Calu3 (cell line): ENCODE measurements around the gene ASAH2. TPM values are rescaled to one million over a fixed set of nuclear protein-coding genes. Genes with fewer than 3 reads are reported as not detected.

Experiments
- BruUV-seq: library from RNA; stranded (reverse); fragments of 400-500 nt; replicated peaks from 2 replicates; lab custom pipeline; 2021; lab: Mats Ljungman, UMichigan
- CTCF ChIA-PET: fragments of 300-600 bp; sonication (Branson Sonifier 250); formaldehyde crosslinking; loops from one replicate; lab custom pipeline; 2022; ENCODE audit warnings: antibody characterized with exemption; lab: Charles Lee
- DNase-seq: peaks from one replicate; pipeline ENCODE4 v3.0.0; 2022
- H3K27ac Mint-ChIP-seq: one replicate; pipeline ENCODE4 v1.8.0; 2022; ENCODE audit warnings: mixed read lengths; ENCODE audit not compliant: unreplicated experiment
- H3K27me3 Mint-ChIP-seq: one replicate; pipeline ENCODE4 v1.8.0; 2022; ENCODE audit warnings: mixed read lengths; ENCODE audit not compliant: unreplicated experiment
- H3K36me3 Mint-ChIP-seq: one replicate; pipeline ENCODE4 v1.8.0; 2022; ENCODE audit warnings: mild to moderate bottlenecking, moderate library complexity, mixed read lengths; ENCODE audit not compliant: insufficient read depth, unreplicated experiment
- H3K4me1 Mint-ChIP-seq: one replicate; pipeline ENCODE4 v1.8.0; 2022; ENCODE audit warnings: mild to moderate bottlenecking, low read depth, mixed read lengths; ENCODE audit not compliant: unreplicated experiment
- H3K4me3 Mint-ChIP-seq: one replicate; pipeline ENCODE4 v1.8.0; 2022; ENCODE audit warnings: mild to moderate bottlenecking, low read depth, moderate library complexity, mixed read lengths; ENCODE audit not compliant: unreplicated experiment
- H3K9me3 Mint-ChIP-seq: one replicate; pipeline ENCODE4 v1.8.0; 2022; ENCODE audit warnings: low read depth, mixed read lengths; ENCODE audit not compliant: unreplicated experiment
- CTCF ChIP-seq: fragments of 200-600 bp; IDR thresholded peaks from one replicate; pipeline ENCODE4 v1.8.0; 2022; ENCODE audit warnings: antibody characterized with exemption; ENCODE audit not compliant: unreplicated experiment
- intact Hi-C: fragments of 100-400 bp; cut with micrococcal nuclease; formaldehyde crosslinking; loops from one replicate; pipeline ENCODE4 v1.10.0; 2022; ENCODE audit not compliant: unreplicated experiment
- total RNA-seq: library from RNA; stranded (reverse); gene quantifications from 2 replicates; pipeline ENCODE4 v1.2.3, GENCODE V29; 2022

Gene ASAH2
- total RNA-seq, 1 experiment from 2014 or later: 3.9 TPM

GRCh38 chr10:50260791-50261281 is 9.5 kb upstream of the ASAH2 start:
- peaks cover 76% of the 10 kb centered on the region for H3K27me3 Mint-ChIP-seq
- H3K27ac Mint-ChIP-seq: no peak overlapping the region
- no peak for DNase-seq
- CTCF ChIA-PET: no interaction called here
- intact Hi-C loops: no loop called here
- no peaks in the 10 kb centered on the region for H3K36me3 Mint-ChIP-seq
- no peaks in the 10 kb centered on the region for H3K4me1 Mint-ChIP-seq
- no peak overlapping the region for H3K4me3 Mint-ChIP-seq
- BruUV-seq: no TSS peak
- H3K9me3 Mint-ChIP-seq: no peaks in the 10 kb centered on the region
- TF ChIP-seq CTCF: no peak

DNA sequence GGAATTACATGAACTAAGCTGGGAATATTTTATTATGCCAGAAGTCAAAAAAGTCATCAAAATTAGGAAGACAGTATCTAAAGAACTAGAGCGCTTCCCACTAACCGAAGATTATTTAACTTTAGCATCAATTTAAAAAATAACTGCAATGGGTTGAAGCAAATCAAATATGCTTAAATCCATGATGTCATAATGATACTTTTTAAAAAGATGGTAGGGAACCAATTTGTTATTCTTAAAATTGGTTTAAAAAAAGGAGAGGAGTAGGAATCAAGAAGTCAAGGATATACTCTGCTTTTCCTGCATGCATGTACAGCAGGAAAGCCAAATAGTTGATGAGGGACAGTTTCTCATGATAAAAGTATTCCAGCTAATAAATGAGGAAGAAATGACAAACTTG is 3.2 kb upstream of the ASAH2 start:
- DNase-seq: no peak
- BruUV-seq: no TSS peak
- Mint-ChIP-seq H3K4me1 (no peaks in the 10 kb centered on the region), H3K27me3 (peaks cover 73% of the 10 kb centered on the region), H3K36me3 (no peaks in the 10 kb centered on the region), H3K9me3 (no peaks in the 10 kb centered on the region), H3K27ac (no peak overlapping the region), H3K4me3 (no peak overlapping the region)
- intact Hi-C loops: no loop called here
- no peak for TF ChIP-seq CTCF
- CTCF ChIA-PET: no interaction called here

- no peaks in the 10 kb centered on the region for H3K36me3 Mint-ChIP-seq
- intact Hi-C loops: no loop called here
- H3K4me3 Mint-ChIP-seq: no peak overlapping the region
- no peaks in the 10 kb centered on the region for H3K4me1 Mint-ChIP-seq
- no peak overlapping the region for H3K27ac Mint-ChIP-seq
- BruUV-seq: no TSS peak
- peaks cover 68% of the 10 kb centered on the region for H3K27me3 Mint-ChIP-seq
- H3K9me3 Mint-ChIP-seq: no peaks in the 10 kb centered on the region
- no peak for DNase-seq
- CTCF ChIA-PET: no interaction called here
- no peak for TF ChIP-seq CTCF
Observed at GRCh38 chr10:50250096-50250854, 1.0 kb downstream of the ASAH2 start.

- BruUV-seq: no TSS peak
- Mint-ChIP-seq H3K9me3 (no peaks in the 10 kb centered on the region), H3K36me3 (no peaks in the 10 kb centered on the region), H3K27ac (no peak overlapping the region), H3K27me3 (peaks cover 67% of the 10 kb centered on the region), H3K4me1 (no peaks in the 10 kb centered on the region), H3K4me3 (no peak overlapping the region)
- TF ChIP-seq CTCF: no peak
- intact Hi-C loops: no loop called here
- CTCF ChIA-PET: no interaction called here
- DNase-seq: no peak
Observed at GRCh38 chr10:50248598-50248997, 2.7 kb downstream of the ASAH2 start.
